OCI-LY3 (cell line): ENCODE measurements around the gene CHN2.

Experiments
- H2AFZ ChIP-seq: fragments of 200-600, 300-600 bp; shearing (Covaris generic); 2 replicates; pipeline ENCODE4 v1.6.0; 2014; ENCODE audit warnings: antibody characterized with exemption, low read depth, low read length
- H3K27ac ChIP-seq: fragments of 200-600, 300-600 bp; sonication (generic); 2 replicates; pipeline ENCODE4 v1.5.1; 2014; ENCODE audit warnings: mild to moderate bottlenecking, low read length, moderate library complexity, mixed read lengths
- H3K27me3 ChIP-seq: fragments of 200-600, 300-600 bp; sonication (generic); 2 replicates; pipeline ENCODE4 v1.6.1; 2014; ENCODE audit warnings: low read depth, low read length, mixed read lengths
- H3K36me3 ChIP-seq: fragments of 200-600, 300-600 bp; sonication (generic); replicated peaks from 2 replicates; pipeline ENCODE3; 2014; ENCODE audit warnings: low read depth, low read length, mixed read lengths
- H3K4me1 ChIP-seq: fragments of 300-600, 200-600 bp; sonication (generic); 2 replicates; pipeline ENCODE4 v1.6.1; 2014; ENCODE audit warnings: low read length, mixed read lengths
- H3K4me2 ChIP-seq: fragments of 200-600, 300-600 bp; sonication (generic); 2 replicates; pipeline ENCODE4 v1.6.1; 2014; ENCODE audit warnings: low read length, mixed read lengths
- H3K4me3 ChIP-seq: fragments of 300-600, 200-600 bp; sonication (generic); 2 replicates; pipeline ENCODE4 v1.5.1; 2014; ENCODE audit warnings: antibody characterized with exemption, mild to moderate bottlenecking, low read length, moderate library complexity
- H3K79me2 ChIP-seq: fragments of 300-600, 200-600 bp; shearing (Covaris generic); 2 replicates; pipeline ENCODE4 v1.6.1; 2014; ENCODE audit warnings: mild to moderate bottlenecking, low read length, mixed read lengths
- H3K9ac ChIP-seq: fragments of 300-600, 200-600 bp; shearing (Covaris generic); 2 replicates; pipeline ENCODE4 v1.6.0; 2014; ENCODE audit warnings: mild to moderate bottlenecking, low read length, moderate library complexity
- H3K9me3 ChIP-seq: fragments of 200-600, 300-600 bp; shearing (Covaris generic); 2 replicates; pipeline ENCODE4 v1.6.1; 2014; ENCODE audit warnings: low read length, mixed read lengths; ENCODE audit not compliant: insufficient read depth
- H4K20me1 ChIP-seq: fragments of 200-600, 300-600 bp; sonication (generic); 2 replicates; pipeline ENCODE4 v1.6.1; 2016; ENCODE audit warnings: low read length, mixed read lengths; ENCODE audit not compliant: insufficient read depth
- EZH2phosphoT487 ChIP-seq: fragments of 200-600 bp; shearing (Covaris generic); IDR thresholded peaks from 2 replicates; pipeline ENCODE4 v1.6.1; 2018; ENCODE audit warnings: antibody characterized with exemption, mixed run types, low read depth
- TF ChIP-seq, protein P1 (sequence below): fragments of 200-600, 300-600 bp; sonication (generic); IDR thresholded peaks from 2 replicates; pipeline ENCODE4 v1.5.1; 2014; ENCODE audit warnings: antibody characterized with exemption, low read length, low read depth

The CHN2 gene

GRCh38 chr7:29322023-29322712 is 127.6 kb downstream of the CHN2 start:
- Histone ChIP-seq H4K20me1 (0 out of 2 replicates have a peak, but pooled peaks cover 7% of the 10 kb centered on the region), H3K9ac (no peak overlapping the region), H3K79me2 (no peaks in the 10 kb centered on the region), H3K27ac (no peak overlapping the region), H3K4me2 (no peak overlapping the region), H3K4me1 (peaks cover 14% of the 10 kb centered on the region), H3K4me3 (no peak overlapping the region), H3K9me3 (no peaks in the 10 kb centered on the region), H2AFZ (no peak overlapping the region), H3K36me3 (no peaks in the 10 kb centered on the region), H3K27me3 (peaks cover 54% of the 10 kb centered on the region)
- no peak for TF ChIP-seq EZH2phosphoT487
- TF ChIP-seq, protein P1, sequence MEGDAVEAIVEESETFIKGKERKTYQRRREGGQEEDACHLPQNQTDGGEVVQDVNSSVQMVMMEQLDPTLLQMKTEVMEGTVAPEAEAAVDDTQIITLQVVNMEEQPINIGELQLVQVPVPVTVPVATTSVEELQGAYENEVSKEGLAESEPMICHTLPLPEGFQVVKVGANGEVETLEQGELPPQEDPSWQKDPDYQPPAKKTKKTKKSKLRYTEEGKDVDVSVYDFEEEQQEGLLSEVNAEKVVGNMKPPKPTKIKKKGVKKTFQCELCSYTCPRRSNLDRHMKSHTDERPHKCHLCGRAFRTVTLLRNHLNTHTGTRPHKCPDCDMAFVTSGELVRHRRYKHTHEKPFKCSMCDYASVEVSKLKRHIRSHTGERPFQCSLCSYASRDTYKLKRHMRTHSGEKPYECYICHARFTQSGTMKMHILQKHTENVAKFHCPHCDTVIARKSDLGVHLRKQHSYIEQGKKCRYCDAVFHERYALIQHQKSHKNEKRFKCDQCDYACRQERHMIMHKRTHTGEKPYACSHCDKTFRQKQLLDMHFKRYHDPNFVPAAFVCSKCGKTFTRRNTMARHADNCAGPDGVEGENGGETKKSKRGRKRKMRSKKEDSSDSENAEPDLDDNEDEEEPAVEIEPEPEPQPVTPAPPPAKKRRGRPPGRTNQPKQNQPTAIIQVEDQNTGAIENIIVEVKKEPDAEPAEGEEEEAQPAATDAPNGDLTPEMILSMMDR = no peak

- Histone ChIP-seq H3K27me3 (peaks cover 41% of the 10 kb centered on the region), H3K4me2 (no peak overlapping the region), H3K27ac (no peak overlapping the region), H3K4me1 (peaks cover 13% of the 10 kb centered on the region), H3K9me3 (no peaks in the 10 kb centered on the region), H4K20me1 (no peaks in the 10 kb centered on the region), H3K79me2 (no peaks in the 10 kb centered on the region), H3K9ac (no peak overlapping the region), H3K4me3 (no peak overlapping the region), H3K36me3 (no peaks in the 10 kb centered on the region), H2AFZ (no peak overlapping the region)
- no peak for TF ChIP-seq EZH2phosphoT487
- TF ChIP-seq, protein P1 = no peak
Measured at GRCh38 chr7:29325476-29325875, 130.9 kb downstream of the CHN2 start.

GRCh38 chr7:29326864-29327263 is 132.3 kb downstream of the CHN2 start:
- H3K79me2 ChIP-seq = no peaks in the 10 kb centered on the region
- no peaks in the 10 kb centered on the region for H4K20me1 ChIP-seq
- H3K4me3 ChIP-seq = no peak overlapping the region
- no peak overlapping the region for H3K27ac ChIP-seq
- no peaks in the 10 kb centered on the region for H3K36me3 ChIP-seq
- no peak overlapping the region for H2AFZ ChIP-seq
- H3K27me3 ChIP-seq = peaks cover 31% of the 10 kb centered on the region; the same call in 1 of the 2 replicates
- peaks cover 12% of the 10 kb centered on the region for H3K4me1 ChIP-seq
- TF ChIP-seq, protein P1 = no peak
- no peak for TF ChIP-seq EZH2phosphoT487
- H3K9me3 ChIP-seq = no peaks in the 10 kb centered on the region
- no peak overlapping the region for H3K9ac ChIP-seq
- H3K4me2 ChIP-seq = no peak overlapping the region

- Histone ChIP-seq H3K9ac (no peak overlapping the region), H3K27me3 (peaks cover 25% of the 10 kb centered on the region; the same call in 1 of the 2 replicates), H3K4me2 (no peak overlapping the region), H3K27ac (no peak overlapping the region), H3K36me3 (no peaks in the 10 kb centered on the region), H3K4me1 (peaks cover 12% of the 10 kb centered on the region), H3K4me3 (no peak overlapping the region), H3K79me2 (no peaks in the 10 kb centered on the region), H2AFZ (no peak overlapping the region), H3K9me3 (no peaks in the 10 kb centered on the region), H4K20me1 (no peaks in the 10 kb centered on the region)
- TF ChIP-seq EZH2phosphoT487 = no peak
- TF ChIP-seq, protein P1 = no peak
Measured at GRCh38 chr7:29327455-29327854, 132.9 kb downstream of the CHN2 start.
